ENCODE measurements around the gene TMEM106C.
"Not testable (repeated sequence)": the region's sequence is repeated elsewhere in the genome, so short reads cannot be mapped to it uniquely, and the experiment has no call there.

Gene TMEM106C

GRCh38 chr12:47949441-47950341, 13.7 kb upstream of the TMEM106C start:
- peak; percentile 32 for DNase-seq (ENCODE audit: low read depth)

GRCh38 chr12:47950856-47951468, 12.4 kb upstream of the TMEM106C start:
- DNase-seq (ENCODE audit: low read depth) = no peak

GRCh38 chr12:47954058-47954457, 9.3 kb upstream of the TMEM106C start:
- no peak for DNase-seq (ENCODE audit: low read depth)

GRCh38 chr12:47954467-47955045, 8.8 kb upstream of the TMEM106C start:
- DNase-seq (ENCODE audit: low read depth) = no peak

GRCh38 chr12:47955059-47955458, 8.3 kb upstream of the TMEM106C start:
- no peak for DNase-seq (ENCODE audit: low read depth)

- DNase-seq (ENCODE audit: low read depth) = not testable (repeated sequence)
Measured at GRCh38 chr12:47957671-47958070, 5.7 kb upstream of the TMEM106C start.

- DNase-seq (ENCODE audit: low read depth) = no peak
Measured at GRCh38 chr12:47962198-47962597, 1.2 kb upstream of the TMEM106C start.

- DNase-seq (ENCODE audit: low read depth) = no peak
Measured at GRCh38 chr12:47964106-47964728, 821 bp downstream of the TMEM106C start.

- no peak for DNase-seq (ENCODE audit: low read depth)
Measured at GRCh38 chr12:47965581-47965980, 2.2 kb downstream of the TMEM106C start.

GRCh38 chr12:47967461-47968321, 4.3 kb downstream of the TMEM106C start:
- no peak for DNase-seq (ENCODE audit: low read depth)

GRCh38 chr12:47969845-47970244, 6.4 kb downstream of the TMEM106C start:
- no peak for DNase-seq (ENCODE audit: low read depth)

- DNase-seq (ENCODE audit: low read depth) = no peak
Measured at GRCh38 chr12:47970843-47971242, 7.4 kb downstream of the TMEM106C start.

- DNase-seq (ENCODE audit: low read depth) = no peak
Measured at GRCh38 chr12:47972895-47973294, 9.5 kb downstream of the TMEM106C start.

GRCh38 chr12:47973870-47974269, 10.5 kb downstream of the TMEM106C start:
- no peak for DNase-seq (ENCODE audit: low read depth)

GRCh38 chr12:47975036-47975620, 11.7 kb downstream of the TMEM106C start:
- DNase-seq (ENCODE audit: low read depth) = no peak

GRCh38 chr12:47975816-47976215, 12.4 kb downstream of the TMEM106C start:
- no peak for DNase-seq (ENCODE audit: low read depth)

- no peak for DNase-seq (ENCODE audit: low read depth)
Measured at GRCh38 chr12:47977046-47977771, 13.8 kb downstream of the TMEM106C start.

GRCh38 chr12:47977772-47978597, 14.6 kb downstream of the TMEM106C start:
- no peak for DNase-seq (ENCODE audit: low read depth)

- DNase-seq (ENCODE audit: low read depth) = no peak
Measured at GRCh38 chr12:47978598-47978873, 15.1 kb downstream of the TMEM106C start.

- no peak for DNase-seq (ENCODE audit: low read depth)
Measured at GRCh38 chr12:47979166-47979565, 15.8 kb downstream of the TMEM106C start.

Data from activated T-cell treated with anti-CD3 and anti-CD28 coated beads for 24 hours (primary cell).